Upper lobe of right lung (tissue), 1 donor: ENCODE measurements around the gene SLC8B1. TPM values are rescaled to one million over a fixed set of nuclear protein-coding genes. Genes with fewer than 3 reads are reported as not detected.

Source experiments
- ATAC-seq: fragments of 200-7000 bp; cut with Tn5 transposase; one replicate; pipeline ENCODE4 v1.9.1; 2020; ENCODE audit warnings: mild to moderate bottlenecking, moderate library complexity
- DNase-seq: peaks from one replicate; pipeline ENCODE4 v3.0.0-alpha.2; 2020
- H3K27ac ChIP-seq: fragments of 200-600 bp; one replicate; pipeline ENCODE4 v1.8.0; 2022
- H3K27me3 ChIP-seq: fragments of 200-600 bp; one replicate; pipeline ENCODE4 v1.8.0; 2022; ENCODE audit warnings: mild to moderate bottlenecking
- H3K36me3 ChIP-seq: fragments of 200-600 bp; one replicate; pipeline ENCODE4 v1.8.0; 2022
- H3K4me1 ChIP-seq: fragments of 200-600 bp; one replicate; pipeline ENCODE4 v1.8.0; 2022
- H3K4me3 ChIP-seq: fragments of 200-600 bp; one replicate; pipeline ENCODE4 v1.8.0; 2022; ENCODE audit warnings: mild to moderate bottlenecking
- H3K9me3 ChIP-seq: fragments of 200-600 bp; one replicate; pipeline ENCODE4 v1.8.0; 2022
- intact Hi-C: fragments of 100-400 bp; cut with DNase I; formaldehyde crosslinking; loops from one replicate; pipeline ENCODE4 v1.11.0; 2022
- total RNA-seq: library from RNA; stranded (reverse); fragmentation: NEBNext Ultra II Directional; extraction: Animal tissue kit (Norgen Biotek cat#: 25700); gene quantifications from one replicate; pipeline ENCODE4 v1.2.1, GENCODE V29; 2021
- TF ChIP-seq, protein P1 (sequence below): fragments of 200-600 bp; IDR thresholded peaks from one replicate; pipeline ENCODE4 v1.8.0; 2022; ENCODE audit warnings: antibody characterized with exemption
- donor health status: DM: no; HTN: yes; CAD: no; lungs with severe emphysema.

SLC8B1 gene
- total RNA-seq, 1 donor from 2014 or later = 42.8 TPM

DNA sequence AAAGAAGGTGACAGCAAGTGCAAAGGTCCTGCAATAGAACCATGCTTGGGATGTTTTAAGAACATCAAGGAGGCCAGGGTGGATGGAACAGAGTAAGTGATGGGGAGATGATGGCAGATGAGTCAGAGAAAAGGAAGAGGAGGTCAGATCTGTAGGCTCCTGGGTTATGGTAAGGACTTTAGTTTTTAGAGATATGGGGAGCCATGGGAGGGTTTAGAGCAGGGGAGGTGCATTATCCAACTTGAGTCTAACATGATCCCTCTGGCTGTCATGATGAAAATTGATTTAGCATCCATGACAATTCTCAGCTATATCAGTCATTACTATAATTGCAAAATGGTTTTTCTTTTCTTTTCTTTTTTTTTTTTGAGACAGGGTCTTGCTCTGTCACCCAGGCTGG, 16.2 kb upstream of the SLC8B1 start:
- Histone ChIP-seq H3K27ac (no peak overlapping the region), H3K27me3 (no peaks in the 10 kb centered on the region), H3K4me1 (no peaks in the 10 kb centered on the region), H3K9me3 (no peaks in the 10 kb centered on the region), H3K36me3 (no peaks in the 10 kb centered on the region), H3K4me3 (no peak overlapping the region)
- intact Hi-C loops = no loop called here
- DNase-seq (no peak), ATAC-seq (no peak)
- TF ChIP-seq, protein P1, sequence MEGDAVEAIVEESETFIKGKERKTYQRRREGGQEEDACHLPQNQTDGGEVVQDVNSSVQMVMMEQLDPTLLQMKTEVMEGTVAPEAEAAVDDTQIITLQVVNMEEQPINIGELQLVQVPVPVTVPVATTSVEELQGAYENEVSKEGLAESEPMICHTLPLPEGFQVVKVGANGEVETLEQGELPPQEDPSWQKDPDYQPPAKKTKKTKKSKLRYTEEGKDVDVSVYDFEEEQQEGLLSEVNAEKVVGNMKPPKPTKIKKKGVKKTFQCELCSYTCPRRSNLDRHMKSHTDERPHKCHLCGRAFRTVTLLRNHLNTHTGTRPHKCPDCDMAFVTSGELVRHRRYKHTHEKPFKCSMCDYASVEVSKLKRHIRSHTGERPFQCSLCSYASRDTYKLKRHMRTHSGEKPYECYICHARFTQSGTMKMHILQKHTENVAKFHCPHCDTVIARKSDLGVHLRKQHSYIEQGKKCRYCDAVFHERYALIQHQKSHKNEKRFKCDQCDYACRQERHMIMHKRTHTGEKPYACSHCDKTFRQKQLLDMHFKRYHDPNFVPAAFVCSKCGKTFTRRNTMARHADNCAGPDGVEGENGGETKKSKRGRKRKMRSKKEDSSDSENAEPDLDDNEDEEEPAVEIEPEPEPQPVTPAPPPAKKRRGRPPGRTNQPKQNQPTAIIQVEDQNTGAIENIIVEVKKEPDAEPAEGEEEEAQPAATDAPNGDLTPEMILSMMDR = no peak

DNA sequence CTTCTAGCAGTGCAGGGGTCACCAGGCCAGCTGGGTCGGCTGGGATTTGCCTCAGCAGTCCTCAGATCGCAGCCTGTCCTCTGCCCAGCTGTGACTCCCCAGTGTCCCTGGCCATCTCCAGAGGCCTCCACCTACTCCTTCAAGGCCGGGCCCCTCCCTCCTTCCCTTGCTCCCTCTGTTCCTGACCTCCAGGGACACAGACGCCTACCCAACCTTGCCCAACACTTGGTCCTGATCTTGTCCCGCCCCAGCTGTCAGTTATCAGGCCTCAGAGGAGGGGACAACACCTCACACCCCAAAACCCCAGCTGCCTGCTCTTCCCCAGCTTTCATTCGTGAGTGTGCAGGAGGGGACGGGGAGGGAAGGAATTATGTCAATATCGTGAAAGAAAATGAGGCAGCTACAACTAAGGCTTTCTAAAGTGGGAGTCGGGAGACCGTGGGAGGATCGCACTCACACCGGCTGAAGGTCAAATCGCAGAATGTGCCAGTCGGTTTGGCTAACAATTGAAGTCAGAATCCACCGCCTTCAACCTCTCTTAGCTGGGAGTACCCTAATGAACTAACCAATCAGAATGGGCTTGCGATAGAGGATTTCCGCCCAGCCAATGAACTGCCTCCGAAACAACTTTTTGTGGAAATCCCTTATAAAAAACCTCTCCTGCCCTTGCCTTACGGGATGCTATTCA, 14.1 kb upstream of the SLC8B1 start:
- DNase-seq (no peak), ATAC-seq (peak; percentile 21)
- Histone ChIP-seq H3K27ac (no peak overlapping the region), H3K27me3 (no peaks in the 10 kb centered on the region), H3K4me3 (no peak overlapping the region), H3K9me3 (no peaks in the 10 kb centered on the region), H3K4me1 (no peaks in the 10 kb centered on the region), H3K36me3 (no peaks in the 10 kb centered on the region)
- intact Hi-C loops = no loop called here
- TF ChIP-seq, protein P1 = no peak

DNA sequence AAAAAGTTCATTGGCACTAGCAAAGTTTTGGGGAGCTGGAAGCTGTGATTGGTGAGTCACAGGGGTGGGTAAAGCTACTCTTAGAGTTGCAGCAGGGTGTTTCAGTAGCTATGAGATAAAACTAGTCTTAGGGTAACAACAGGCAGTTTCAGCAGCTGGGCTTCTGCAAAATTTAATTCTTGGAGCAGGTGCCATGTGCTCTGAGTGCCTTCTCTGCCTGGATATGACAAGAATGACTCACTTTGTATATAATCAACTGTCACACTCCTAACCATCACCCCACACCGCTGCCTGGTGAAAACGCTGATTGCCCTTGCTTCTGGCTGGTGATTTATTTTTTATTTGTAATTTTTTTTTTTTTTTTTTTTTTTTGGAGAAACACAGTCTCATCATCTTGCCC, 13.0 kb upstream of the SLC8B1 start:
- H3K36me3 ChIP-seq = no peaks in the 10 kb centered on the region
- no peak overlapping the region for H3K27ac ChIP-seq
- DNase-seq = no peak
- H3K4me3 ChIP-seq = no peak overlapping the region
- ATAC-seq = no peak
- H3K4me1 ChIP-seq = no peaks in the 10 kb centered on the region
- intact Hi-C loops = no loop called here
- no peaks in the 10 kb centered on the region for H3K9me3 ChIP-seq
- TF ChIP-seq, protein P1 = no peak
- H3K27me3 ChIP-seq = no peaks in the 10 kb centered on the region

DNA sequence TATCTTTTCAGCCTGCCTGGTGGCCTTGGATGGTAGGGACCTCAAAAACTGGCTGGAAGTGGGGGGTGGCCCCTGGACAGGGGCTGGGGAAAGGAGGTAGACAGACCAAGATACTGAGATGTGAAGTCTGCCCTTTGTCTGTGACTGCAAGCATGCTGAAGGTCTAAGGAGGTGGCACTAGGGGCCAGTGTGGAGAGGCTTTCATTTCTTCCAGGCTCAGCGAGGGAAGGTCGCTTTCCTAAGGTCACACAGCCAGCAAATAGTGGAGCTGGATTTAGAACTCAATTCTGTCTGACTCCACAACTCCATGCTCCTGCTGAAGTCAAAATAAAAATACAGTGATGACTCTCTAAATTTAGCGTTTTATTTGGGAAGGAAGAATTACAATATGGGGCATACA, 12.2 kb upstream of the SLC8B1 start:
- Histone ChIP-seq H3K4me3 (no peak overlapping the region), H3K36me3 (no peaks in the 10 kb centered on the region), H3K27me3 (no peaks in the 10 kb centered on the region), H3K27ac (no peak overlapping the region), H3K9me3 (no peaks in the 10 kb centered on the region), H3K4me1 (no peaks in the 10 kb centered on the region)
- no peak for ATAC-seq
- no peak for DNase-seq
- TF ChIP-seq, protein P1 = no peak
- intact Hi-C loops = no loop called here

DNA sequence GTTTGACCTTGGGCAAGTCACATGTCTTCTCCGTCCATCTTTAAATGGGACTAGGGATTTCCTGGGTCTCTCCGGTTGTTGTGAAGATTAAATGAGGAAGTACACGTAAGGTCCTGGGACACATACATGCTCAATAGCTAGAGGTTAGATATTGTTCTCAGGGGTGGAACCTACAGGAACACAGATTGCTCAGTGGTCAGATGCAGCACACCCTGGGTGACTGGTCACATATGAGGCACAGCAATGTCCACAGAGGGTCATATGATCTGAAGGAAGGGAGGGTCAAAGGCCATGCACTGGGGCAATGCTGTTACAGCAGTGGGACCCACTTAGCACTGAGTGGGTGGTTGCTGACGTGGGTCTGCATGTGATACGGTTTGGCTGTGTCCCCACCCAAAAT, 11.4 kb upstream of the SLC8B1 start:
- ATAC-seq = peak; percentile 86
- intact Hi-C loops = no loop called here
- H3K36me3 ChIP-seq = no peaks in the 10 kb centered on the region
- no peaks in the 10 kb centered on the region for H3K4me1 ChIP-seq
- H3K27ac ChIP-seq = no peak overlapping the region
- no peak overlapping the region for H3K4me3 ChIP-seq
- TF ChIP-seq, protein P1 = no peak
- no peaks in the 10 kb centered on the region for H3K27me3 ChIP-seq
- H3K9me3 ChIP-seq = no peaks in the 10 kb centered on the region
- no peak for DNase-seq

DNA sequence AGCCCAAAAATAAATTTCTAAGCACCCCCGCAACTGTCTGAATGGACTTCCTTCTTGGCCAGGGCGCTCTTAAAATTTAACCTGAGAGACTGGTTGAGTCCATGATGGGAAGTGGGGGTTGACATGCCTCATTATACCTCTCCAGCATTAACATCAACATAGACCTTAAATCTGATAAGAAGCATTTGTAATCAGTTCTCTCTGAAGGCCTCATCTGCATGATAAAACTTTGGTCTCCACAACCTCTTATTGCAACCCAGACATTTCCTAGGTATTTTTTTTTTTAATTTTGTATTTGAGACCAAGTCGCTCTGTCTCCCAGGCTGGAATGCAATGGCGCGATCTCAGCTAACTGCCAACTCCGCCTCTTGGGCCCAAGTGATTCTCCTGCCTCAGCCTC, 10.4 kb upstream of the SLC8B1 start:
- Histone ChIP-seq H3K27me3 (no peaks in the 10 kb centered on the region), H3K36me3 (no peaks in the 10 kb centered on the region), H3K4me3 (no peak overlapping the region), H3K9me3 (no peaks in the 10 kb centered on the region), H3K4me1 (no peaks in the 10 kb centered on the region), H3K27ac (no peak overlapping the region)
- intact Hi-C loops = no loop called here
- TF ChIP-seq, protein P1 = no peak
- DNase-seq = no peak
- ATAC-seq = no peak
